Stimulated activated CD4-positive, alpha-beta T cell treated with anti-CD3 and anti-CD28 coated beads, Interleukin-1b, Interleukin-23, amount 100 ng/mL, for 4 hours (primary cell): ENCODE measurements around the gene ANO1.
"Not testable (repeated sequence)": the region's sequence is repeated elsewhere in the genome, so short reads cannot be mapped to it uniquely, and the experiment has no call there.

Experiments used
- DNase-seq, 2 donors: peaks; one replicate each; pipeline ENCODE4 v3.0.0-alpha.2; 2020; ENCODE audit warnings: low read depth in 2 of 2

The ANO1 gene

DNA sequence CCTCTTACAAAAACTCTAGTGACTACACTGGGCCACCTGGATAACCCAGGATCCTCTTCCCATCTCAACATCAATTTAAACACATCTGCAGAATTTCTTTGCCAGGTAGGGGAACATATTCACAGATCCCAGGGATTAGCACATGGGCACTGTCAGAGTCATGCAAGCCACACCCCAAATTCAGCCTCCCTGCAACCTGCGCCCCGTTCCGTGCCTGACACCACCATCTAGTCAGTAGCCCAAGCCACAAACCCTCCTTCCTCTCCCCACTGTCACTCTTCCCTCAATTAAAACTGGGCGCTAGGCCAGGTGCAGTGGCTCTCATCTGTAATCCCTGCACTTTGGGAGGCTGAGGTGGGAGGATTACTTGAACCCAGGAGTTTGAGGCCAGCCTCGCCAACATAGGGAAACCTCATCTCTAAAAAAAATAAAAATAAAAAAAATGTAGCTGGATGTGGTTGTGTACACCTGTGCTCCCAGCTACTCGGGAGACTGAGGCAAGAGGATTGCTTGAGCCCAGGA is 131.3 kb downstream of the ANO1 start:
- no peak for DNase-seq

DNA sequence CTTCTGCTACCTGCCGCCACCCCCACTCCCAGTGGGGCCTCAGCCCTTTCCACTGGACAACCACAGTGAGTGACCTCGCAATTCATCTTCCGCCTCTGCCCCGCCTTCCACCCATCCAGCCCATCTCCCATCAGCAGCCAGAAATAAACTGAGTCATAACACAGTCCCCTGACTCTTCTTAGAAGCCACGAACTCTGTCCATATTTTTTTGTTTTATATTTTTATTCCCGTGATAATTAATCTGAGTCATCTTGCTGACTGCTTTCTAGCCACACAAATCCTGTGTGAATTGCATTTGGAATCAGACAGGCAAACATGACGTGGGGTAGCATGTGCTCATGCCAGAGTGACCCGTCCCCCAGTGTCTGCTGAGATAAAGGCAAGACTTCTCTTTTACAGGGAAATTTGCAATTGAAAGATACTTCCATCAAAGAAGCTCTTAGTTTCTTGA is 132.0 kb downstream of the ANO1 start:
- DNase-seq = no peak

- DNase-seq = no peak
Observed at GRCh38 chr11:70210530-70210929, 132.4 kb downstream of the ANO1 start.

- no peak for DNase-seq
Observed at GRCh38 chr11:70212227-70212811, 134.2 kb downstream of the ANO1 start.

DNA sequence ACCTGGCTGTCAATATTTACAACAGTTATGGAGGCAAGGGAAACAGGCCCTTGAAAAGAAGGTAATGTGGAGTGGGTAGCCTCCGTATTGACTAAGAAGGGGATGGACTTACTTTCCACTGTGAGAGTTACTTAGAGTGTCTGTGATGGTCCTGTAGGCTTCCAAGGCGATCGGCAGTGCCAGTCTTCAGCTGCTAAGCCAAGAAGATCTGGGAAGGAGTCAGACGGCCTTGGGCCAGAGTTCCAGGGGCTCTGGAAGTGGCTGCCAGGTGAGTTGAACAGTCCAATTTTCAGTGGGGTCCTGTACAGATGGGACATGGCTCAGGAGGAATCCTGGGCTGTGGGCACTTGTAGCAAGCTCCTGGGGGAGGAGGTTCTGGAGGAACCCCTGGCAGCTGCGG is 139.3 kb downstream of the ANO1 start:
- not testable (repeated sequence) for DNase-seq

GRCh38 chr11:70218076-70218475 is 140.0 kb downstream of the ANO1 start:
- not testable (repeated sequence) for DNase-seq

DNA sequence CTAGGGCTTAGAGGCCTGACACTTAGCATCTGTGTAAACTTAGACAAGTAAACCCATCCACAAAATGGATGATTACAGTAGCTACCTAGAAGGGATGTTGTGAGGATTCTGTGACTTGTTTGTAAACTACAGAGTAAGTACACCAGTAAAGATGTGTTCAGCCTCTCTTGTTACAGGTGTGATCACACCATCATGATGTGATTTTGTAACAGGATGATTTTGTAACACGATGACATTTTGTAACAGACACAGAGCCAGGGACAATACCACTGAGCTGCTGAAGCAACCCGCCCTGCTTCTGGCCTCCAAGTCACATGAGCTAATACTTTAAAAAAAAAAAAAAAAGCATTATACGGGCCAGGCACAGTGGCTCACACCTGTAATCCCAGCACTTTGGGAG is 142.0 kb downstream of the ANO1 start:
- no peak for DNase-seq

DNA sequence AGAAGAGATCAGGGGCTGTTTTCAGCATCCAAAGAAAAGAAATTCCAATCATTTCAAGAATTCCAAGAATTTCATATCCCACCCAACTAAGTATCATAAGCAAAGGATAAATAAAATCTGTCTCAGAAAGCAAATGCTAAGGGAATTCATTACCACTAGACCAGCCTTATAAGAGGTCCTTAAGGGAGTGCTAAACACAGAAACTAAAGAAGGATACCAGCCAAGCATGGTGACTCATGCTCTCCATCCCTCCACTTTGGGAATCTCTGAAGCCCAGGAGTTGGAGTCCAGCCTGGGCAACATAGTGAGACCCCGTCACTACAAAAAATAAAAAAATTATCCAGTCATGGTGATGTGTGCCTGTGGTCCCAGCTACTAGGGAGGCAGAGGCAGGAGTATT is 142.8 kb downstream of the ANO1 start:
- no peak for DNase-seq

- no peak for DNase-seq
Observed at GRCh38 chr11:70225681-70226177, 147.6 kb downstream of the ANO1 start.

DNA sequence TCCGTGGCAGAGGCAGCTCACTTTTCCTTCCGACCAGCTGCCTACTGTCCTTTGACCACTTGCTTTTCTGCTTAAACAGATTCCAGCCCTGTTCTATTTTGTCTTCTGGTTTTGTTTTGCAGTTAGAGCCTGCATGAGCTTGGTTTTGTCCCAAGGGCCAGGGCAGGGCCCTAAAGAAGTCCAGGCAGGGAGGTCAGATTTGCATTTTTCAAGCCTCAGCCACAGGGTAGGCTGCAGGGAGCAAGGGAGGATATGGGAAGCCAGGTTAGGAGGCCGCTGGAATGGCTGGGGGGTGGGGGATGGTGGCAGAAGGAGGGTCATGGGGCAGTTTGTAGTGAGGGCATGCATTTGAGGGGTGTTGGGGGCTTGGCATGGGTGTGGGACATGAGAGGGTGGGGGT is 148.1 kb downstream of the ANO1 start:
- DNase-seq = no peak

GRCh38 chr11:70226967-70227366 is 148.8 kb downstream of the ANO1 start:
- DNase-seq = no peak

GRCh38 chr11:70229737-70230136 is 151.6 kb downstream of the ANO1 start:
- no peak for DNase-seq

DNA sequence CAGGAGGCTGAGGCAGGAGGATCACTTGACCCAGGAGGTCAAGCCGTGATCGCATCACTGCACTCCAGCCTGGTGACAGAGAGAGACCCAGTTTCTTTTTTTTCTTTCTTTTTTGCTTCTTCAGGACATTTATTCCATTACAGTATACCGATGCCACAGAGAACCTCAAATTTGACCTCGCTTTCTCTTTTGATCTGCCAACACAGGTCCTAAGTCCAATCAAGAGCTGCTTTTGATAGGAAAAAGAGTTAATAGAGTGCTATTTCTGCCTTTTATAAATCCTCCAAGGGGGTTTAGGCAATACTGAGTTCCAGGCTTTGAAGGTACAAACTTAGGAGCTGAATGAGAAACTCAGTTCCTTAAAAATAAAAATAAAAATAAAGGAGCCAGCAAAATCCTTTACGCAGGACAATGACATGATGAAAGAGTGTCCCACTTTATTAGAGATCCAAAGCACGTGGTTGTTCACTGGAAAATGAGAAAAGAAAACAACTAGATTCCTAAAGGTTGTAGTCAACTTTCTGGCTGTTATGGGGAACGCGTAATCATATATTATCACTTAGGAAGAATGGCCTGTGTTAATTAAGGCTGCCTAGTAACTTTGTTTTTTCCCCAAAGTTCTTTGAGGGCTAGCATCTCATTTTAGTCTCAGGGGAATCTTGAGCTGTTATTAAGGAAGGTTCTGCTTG is 152.2 kb downstream of the ANO1 start:
- no peak for DNase-seq

DNA sequence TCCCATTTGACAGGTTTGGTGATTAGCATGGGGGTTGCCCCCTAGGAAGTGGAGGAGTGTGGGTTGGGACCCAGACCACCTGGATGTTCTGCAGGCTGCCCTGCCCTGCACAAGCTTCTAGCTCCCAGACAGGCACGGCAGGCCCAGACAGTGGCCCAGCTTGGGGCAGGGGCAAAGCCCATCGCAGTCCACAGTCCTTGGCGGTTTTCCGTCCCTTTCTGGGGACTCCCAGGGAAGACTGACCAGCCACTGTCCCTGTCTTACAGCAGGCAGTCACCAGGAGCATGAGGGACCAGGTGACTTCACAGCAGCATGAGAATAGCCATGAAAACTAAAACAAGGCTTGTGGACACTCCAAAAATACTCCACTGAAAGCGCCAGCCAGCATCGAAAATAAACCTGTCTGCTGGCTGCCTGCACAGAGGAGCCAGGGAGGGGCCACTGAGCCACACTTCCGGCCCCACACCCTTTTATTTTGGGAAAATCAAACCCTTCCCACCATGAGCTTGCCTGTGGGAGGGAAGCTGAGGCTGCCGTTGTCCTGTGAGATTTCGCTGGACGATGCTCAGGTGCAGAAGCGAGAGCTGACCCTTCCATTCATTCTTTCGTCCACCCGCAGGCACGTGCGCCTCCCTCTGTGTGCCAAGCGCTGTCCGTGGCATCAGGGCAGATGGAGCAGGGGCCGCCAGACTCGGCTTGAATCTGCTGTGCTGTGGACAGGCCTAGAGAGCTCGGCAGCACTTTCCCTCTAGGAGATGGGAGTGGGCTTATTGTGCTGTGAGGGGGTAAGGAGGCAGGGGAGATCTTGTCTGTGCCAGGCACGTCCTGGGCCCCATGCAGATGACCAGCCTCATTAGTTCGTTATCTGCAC is 153.0 kb downstream of the ANO1 start:
- DNase-seq = no peak

DNA sequence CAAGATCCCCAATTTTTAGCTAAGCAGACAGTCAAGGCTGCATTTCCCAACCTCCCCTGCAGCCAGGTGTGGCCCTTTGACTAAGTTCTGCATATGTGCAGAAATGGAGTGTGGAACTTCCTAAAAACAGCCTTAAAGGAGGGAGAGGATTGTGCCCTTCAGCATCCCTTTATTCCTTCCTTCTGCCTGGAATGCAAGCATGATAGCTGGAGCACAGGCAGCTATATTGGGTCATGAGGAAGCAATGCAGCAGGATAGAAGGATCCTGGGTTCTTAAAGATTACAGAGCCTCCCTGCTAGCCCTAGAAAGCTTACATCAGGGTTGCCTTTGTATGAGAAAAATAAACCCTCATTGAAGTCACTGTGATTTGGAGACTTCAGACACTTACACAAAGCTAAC is 154.9 kb downstream of the ANO1 start:
- DNase-seq = no peak

GRCh38 chr11:70233511-70233934 is 155.4 kb downstream of the ANO1 start:
- DNase-seq = no peak

GRCh38 chr11:70233962-70234361 is 155.8 kb downstream of the ANO1 start:
- no peak for DNase-seq
